VCaP (cell line): ENCODE data around the gene OSTF1.

ENCODE experiments used
- H3K27ac ChIP-seq: fragments of 450-650 bp; 2 replicates; pipeline ENCODE4 v1.5.1; 2017
- TF ChIP-seq, protein P1 (sequence below): fragments of 450-650 bp; conservative IDR thresholded peaks from 2 replicates; pipeline ENCODE4 v1.5.1; 2017; ENCODE audit warnings: mild to moderate bottlenecking, moderate library complexity

The OSTF1 gene

DNA sequence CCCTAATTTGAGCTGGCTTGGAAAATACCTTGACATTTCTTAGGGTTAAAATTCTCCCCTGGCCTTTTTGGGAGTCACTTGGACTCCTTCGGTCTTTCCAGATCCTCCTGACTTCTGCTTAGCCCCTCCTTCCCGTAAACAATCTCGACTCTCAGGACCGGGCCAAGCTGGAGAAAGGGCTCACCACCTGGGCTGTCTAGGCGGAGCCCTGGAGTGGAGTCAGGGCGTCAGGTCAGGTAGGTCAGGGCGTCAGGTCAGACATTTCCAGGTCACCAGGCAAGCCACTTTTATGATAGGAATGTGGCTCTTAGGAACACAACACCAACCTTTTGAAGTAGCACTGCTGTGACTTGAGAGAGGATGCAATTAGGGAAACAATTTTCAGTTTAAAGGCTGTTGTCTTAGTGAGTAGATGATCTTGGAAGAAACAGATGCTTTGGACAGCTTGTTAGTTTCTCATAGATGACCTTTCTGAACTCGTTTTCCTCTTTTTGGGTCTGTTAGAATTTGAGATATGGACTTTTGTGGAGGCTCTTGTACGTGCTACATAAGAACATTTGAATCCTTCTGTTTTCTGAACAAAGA lies 12.8 kb downstream of the OSTF1 start:
- TF ChIP-seq, protein P1, sequence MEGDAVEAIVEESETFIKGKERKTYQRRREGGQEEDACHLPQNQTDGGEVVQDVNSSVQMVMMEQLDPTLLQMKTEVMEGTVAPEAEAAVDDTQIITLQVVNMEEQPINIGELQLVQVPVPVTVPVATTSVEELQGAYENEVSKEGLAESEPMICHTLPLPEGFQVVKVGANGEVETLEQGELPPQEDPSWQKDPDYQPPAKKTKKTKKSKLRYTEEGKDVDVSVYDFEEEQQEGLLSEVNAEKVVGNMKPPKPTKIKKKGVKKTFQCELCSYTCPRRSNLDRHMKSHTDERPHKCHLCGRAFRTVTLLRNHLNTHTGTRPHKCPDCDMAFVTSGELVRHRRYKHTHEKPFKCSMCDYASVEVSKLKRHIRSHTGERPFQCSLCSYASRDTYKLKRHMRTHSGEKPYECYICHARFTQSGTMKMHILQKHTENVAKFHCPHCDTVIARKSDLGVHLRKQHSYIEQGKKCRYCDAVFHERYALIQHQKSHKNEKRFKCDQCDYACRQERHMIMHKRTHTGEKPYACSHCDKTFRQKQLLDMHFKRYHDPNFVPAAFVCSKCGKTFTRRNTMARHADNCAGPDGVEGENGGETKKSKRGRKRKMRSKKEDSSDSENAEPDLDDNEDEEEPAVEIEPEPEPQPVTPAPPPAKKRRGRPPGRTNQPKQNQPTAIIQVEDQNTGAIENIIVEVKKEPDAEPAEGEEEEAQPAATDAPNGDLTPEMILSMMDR, result no peak
- no peak overlapping the region for H3K27ac ChIP-seq

DNA sequence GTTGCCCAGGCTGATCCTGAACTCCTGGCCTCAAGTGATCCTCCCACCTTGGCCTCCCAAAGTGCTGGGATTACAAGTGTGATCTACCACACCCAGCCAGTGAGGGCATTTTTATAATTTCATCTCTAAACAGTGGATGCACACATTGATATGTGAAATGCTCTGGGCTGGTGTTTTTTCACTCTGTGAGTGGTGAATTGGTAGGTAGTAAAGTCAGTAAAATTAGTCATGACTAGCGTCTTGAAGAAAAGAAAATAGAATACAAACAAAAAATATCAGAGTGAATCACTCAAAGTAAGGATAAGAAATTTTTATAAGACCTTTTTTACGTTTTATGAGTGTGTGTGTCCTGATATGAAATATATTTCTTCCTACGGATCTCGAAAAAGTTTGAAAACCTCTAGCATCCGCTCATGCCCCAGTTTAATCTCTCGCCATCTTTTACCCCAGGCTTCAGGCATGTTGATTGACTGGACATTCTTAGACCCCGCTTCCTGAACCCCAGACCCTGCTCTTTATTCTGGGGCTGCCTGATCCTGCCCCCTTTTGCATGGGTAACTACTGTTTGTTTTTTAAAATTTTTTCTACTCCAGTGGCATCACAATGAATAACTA lies 14.0 kb downstream of the OSTF1 start:
- TF ChIP-seq, protein P1, result no peak
- H3K27ac ChIP-seq, result no peak overlapping the region

DNA sequence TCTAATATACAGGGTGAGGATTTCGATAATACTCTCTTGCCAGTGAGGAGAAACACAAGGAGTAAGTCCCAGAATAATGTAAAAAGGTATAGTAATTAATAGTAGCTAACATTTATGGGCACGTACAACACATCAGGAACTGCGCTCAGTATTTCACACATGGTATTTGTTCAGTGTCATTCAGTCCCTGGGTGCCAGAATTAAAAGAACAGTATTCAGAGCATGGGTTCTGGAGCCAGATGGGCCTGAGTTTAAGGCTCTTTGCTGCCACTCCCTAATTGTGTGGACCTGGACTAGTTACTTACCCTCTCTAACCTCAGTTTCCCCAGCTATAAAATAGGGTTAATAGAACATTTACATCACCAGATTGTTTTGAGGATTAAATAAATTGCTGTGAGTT lies 16.3 kb downstream of the OSTF1 start:
- TF ChIP-seq, protein P1, result no peak
- no peak overlapping the region for H3K27ac ChIP-seq

DNA sequence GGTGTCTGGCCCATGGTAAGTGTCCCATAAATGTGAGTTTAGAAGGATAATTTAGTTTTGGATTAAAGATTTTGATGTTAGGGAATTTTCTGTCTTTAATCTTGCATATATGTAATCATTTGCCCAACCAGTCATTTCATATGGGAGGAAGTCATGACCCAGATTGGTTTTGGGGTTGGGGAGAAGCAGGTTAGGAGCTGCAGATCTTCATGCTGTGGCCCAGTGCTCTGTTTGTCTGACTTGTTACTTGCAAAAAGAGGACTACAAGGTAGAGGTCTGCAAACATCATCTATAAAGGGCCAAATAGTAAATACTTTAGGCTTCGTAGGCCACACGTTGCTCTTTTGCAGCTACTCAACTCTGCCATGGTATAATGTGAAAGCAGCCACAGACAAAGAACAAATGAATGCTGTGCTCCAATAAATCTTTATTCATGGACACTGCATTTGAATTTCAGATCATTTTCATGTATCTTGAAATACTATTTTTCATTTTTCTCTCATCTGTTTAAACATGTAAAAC lies 16.8 kb downstream of the OSTF1 start:
- TF ChIP-seq, protein P1, result no peak

DNA sequence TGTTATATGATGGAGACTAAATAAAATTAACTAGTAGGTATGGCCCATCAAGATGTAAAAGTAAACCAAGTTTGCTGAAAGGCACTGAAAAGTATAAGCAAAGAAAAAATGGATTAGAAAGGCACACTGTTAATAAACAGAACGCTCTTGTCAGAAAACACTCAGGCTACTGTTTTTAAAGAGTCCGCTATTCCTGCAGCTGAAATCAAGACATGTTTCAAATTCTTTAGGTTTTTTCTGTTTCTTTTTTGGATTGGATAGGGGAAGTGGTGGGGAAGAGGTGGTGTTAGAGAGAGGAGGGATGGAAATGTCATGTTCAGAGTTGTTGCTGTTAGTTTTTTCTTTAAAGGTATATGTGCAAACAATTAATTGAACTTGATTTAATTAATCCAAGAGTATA lies 17.5 kb downstream of the OSTF1 start:
- H3K27ac ChIP-seq, result no peak overlapping the region
- TF ChIP-seq, protein P1, result no peak

More for the DNA sequence above, 16.8 kb downstream of the OSTF1 start:
- H3K27ac ChIP-seq, result no peak overlapping the region

DNA sequence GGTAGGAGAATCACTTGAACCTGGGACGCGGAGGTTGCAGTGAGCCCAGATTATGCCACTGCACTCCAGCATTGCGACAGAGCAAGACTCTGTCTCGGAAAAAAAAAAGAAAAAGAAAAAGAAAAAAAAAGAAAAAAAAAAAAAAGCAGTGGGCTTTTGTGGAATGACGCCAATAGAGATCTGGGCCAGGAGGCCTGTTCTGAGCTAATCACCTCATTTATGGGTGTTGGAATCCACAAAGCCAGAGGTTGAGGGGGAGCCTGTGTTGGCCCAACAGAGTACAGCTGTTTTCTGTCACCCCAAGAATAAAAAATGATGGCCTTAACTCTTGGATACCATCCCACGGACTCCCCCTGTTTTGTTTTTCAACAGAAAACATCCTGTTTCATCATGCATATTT lies 18.5 kb downstream of the OSTF1 start:
- TF ChIP-seq, protein P1, result no peak
- no peak overlapping the region for H3K27ac ChIP-seq

DNA sequence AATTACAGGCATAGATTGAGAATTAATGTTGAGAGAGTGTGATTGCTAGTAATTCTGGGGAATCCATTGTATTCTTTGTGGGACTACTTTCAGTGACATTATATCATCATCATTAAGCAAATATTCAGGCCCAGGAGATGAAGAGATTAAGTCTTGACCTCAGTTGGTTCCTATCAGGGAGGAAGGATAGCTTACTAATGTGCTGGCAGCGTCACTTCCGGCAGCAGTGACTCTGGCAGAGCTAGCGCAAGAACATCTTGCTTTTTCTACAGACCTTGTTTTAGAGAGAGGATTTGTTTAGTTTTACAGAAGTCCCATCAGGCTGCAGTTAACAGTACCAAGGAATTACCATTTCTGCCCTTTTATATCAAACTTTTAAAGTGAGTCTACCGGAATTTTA lies 20.3 kb downstream of the OSTF1 start:
- TF ChIP-seq, protein P1, result no peak
- H3K27ac ChIP-seq, result no peak overlapping the region
